Keratinocyte (primary cell): Measurements from ENCODE around the gene FAM20C.

Experiments used
- EZH2 ChIP-seq: IDR thresholded peaks from one replicate; pipeline ENCODE4 v1.6.1; 2012; ENCODE audit warnings: inconsistent platforms, mild to moderate bottlenecking, low read length, moderate library complexity
- TF ChIP-seq, protein P1 (sequence below), 3 experiments: IDR thresholded peaks in 1 of 3; conservative IDR thresholded peaks in 1 of 3; optimal IDR thresholded peaks in 1 of 3; 2 replicates in 2 of 3; 3 replicates in 1 of 3; pipeline versions ENCODE3 to v1.5.1; 2011; ENCODE audit warnings: low read length in 3 of 3, mild to moderate bottlenecking in 3 of 3, moderate library complexity in 2 of 3, control low read depth in 1 of 3, inconsistent platforms in 1 of 3; ENCODE audit not compliant: insufficient read depth in 2 of 3; ENCODE audit errors: extremely low read depth in 1 of 3

DNA sequence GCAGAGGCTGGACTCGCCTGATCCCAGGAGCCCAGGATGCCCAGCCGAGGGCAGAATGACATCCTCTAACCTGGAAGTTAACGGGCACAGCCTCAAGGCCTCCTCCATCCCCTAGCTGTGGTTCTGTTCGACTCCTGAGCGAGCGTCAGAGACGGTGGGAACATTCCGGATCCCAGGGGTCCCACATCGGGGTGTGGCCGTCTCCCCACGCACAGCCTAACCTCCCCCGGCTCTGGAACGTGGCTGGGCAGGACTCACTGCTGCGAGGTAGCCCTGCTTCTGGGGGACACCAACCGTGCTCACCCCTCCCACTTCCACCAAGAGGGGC is 106.0 kb downstream of the FAM20C start:
- TF ChIP-seq, protein P1, sequence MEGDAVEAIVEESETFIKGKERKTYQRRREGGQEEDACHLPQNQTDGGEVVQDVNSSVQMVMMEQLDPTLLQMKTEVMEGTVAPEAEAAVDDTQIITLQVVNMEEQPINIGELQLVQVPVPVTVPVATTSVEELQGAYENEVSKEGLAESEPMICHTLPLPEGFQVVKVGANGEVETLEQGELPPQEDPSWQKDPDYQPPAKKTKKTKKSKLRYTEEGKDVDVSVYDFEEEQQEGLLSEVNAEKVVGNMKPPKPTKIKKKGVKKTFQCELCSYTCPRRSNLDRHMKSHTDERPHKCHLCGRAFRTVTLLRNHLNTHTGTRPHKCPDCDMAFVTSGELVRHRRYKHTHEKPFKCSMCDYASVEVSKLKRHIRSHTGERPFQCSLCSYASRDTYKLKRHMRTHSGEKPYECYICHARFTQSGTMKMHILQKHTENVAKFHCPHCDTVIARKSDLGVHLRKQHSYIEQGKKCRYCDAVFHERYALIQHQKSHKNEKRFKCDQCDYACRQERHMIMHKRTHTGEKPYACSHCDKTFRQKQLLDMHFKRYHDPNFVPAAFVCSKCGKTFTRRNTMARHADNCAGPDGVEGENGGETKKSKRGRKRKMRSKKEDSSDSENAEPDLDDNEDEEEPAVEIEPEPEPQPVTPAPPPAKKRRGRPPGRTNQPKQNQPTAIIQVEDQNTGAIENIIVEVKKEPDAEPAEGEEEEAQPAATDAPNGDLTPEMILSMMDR (optimal IDR thresholded peaks at IDR 0.05 in 1 of 3, IDR thresholded peaks at IDR 0.05 in 1 of 3, conservative IDR thresholded peaks at IDR 0.05 in 1 of 3; ENCODE audit: extremely low read depth in 1 of 3, insufficient read depth in 2 of 3, low read length in 3 of 3): no peak
- TF ChIP-seq EZH2: no peak
